Stomach (tissue), 4 donors: ENCODE measurements around the gene GOLGA6L7.

ENCODE experiments used
- EP300 ChIP-seq: sonication (generic); formaldehyde crosslinking; IDR thresholded peaks from one replicate; pipeline ENCODE4 v1.6.1; 2017; ENCODE audit warnings: antibody characterized with exemption
- POLR2A ChIP-seq, 4 donors: fragments of 450-650 bp; IDR thresholded peaks; one replicate each; pipeline ENCODE4 v1.6.1; 2016; ENCODE audit warnings: antibody characterized with exemption in 4 of 4, control low read depth in 2 of 4, mild to moderate bottlenecking in 1 of 4, moderate library complexity in 1 of 4
- POLR2AphosphoS5 ChIP-seq, 3 donors: sonication (generic); formaldehyde crosslinking; IDR thresholded peaks; one replicate each; pipeline ENCODE4 v1.6.1; 2016; ENCODE audit warnings: antibody characterized with exemption in 3 of 3
- TF ChIP-seq, protein P1 (sequence below), 7 experiments: fragments of 450-650 bp in 4 of 7; fragments of 200-600 bp in 3 of 7; sonication (generic) in 3 of 7; IDR thresholded peaks; one replicate each; pipeline ENCODE4 v1.5.1; 2016 to 2019; ENCODE audit warnings: antibody characterized with exemption in 7 of 7, control low read depth in 2 of 7, mild to moderate bottlenecking in 1 of 7

DNA sequence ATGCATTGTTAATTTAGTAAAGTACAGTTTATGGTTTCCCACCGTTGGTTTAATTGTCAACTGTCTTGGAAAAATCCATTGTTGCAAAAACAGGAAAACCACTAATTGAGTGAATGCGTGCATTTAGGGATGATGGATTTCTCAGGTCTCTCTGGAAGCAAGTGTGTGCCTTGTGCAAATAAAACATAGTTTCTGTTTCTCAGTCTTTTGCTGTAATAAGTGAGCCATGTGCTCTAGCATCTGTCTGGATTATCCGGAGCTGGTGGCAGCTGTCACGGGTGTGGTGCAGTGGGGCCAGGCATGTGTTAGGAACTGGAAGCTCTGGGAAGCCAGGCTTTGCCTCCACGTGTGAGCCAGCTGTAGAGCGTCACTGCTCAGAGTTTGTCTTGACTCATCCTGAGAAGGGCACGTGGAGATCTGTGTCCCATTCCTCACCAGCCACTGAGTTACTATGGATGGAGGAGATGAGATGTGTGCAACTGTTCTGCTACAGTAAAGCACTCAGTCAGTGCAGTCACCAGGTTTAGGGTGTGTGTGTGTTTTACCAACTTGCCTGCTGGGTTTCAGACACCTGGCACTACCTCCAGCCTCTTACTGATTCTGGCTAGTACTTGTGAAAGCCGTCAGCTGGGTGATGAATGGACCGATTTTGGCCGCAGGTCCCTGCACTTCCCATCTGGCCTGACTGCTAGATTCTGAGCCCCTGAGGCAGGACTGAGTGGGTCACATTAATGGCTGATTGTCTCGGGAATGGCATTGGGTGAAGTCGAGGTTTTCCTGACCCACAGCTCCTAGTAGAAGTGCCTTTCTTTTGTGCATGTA is 44.6 kb upstream of the GOLGA6L7 start:
- TF ChIP-seq, protein P1, sequence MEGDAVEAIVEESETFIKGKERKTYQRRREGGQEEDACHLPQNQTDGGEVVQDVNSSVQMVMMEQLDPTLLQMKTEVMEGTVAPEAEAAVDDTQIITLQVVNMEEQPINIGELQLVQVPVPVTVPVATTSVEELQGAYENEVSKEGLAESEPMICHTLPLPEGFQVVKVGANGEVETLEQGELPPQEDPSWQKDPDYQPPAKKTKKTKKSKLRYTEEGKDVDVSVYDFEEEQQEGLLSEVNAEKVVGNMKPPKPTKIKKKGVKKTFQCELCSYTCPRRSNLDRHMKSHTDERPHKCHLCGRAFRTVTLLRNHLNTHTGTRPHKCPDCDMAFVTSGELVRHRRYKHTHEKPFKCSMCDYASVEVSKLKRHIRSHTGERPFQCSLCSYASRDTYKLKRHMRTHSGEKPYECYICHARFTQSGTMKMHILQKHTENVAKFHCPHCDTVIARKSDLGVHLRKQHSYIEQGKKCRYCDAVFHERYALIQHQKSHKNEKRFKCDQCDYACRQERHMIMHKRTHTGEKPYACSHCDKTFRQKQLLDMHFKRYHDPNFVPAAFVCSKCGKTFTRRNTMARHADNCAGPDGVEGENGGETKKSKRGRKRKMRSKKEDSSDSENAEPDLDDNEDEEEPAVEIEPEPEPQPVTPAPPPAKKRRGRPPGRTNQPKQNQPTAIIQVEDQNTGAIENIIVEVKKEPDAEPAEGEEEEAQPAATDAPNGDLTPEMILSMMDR (IDR thresholded peaks at IDR 0.05) = no peak
- TF ChIP-seq POLR2A (IDR thresholded peaks at IDR 0.05) (no peak), POLR2AphosphoS5 (IDR thresholded peaks at IDR 0.05) (no peak), EP300 (no peak)
